Nephron progenitor cell (in vitro differentiated cells): ENCODE results near the gene HCN2.

Experiments used
- DNase-seq: peaks from one replicate; pipeline ENCODE4 v3.0.0; 2021
- H3K27ac Mint-ChIP-seq: 2 replicates; pipeline ENCODE4 v1.8.0; 2021; ENCODE audit warnings: mild to moderate bottlenecking, moderate library complexity, mixed read lengths
- H3K27me3 Mint-ChIP-seq: 2 replicates; pipeline ENCODE4 v1.8.0; 2021; ENCODE audit warnings: mild to moderate bottlenecking, low read depth, mixed read lengths; ENCODE audit not compliant: poor library complexity
- H3K36me3 Mint-ChIP-seq: 2 replicates; pipeline ENCODE4 v1.8.0; 2021; ENCODE audit warnings: low read depth, mixed read lengths
- H3K4me1 Mint-ChIP-seq: 2 replicates; pipeline ENCODE4 v1.8.0; 2021; ENCODE audit warnings: mixed read lengths
- H3K4me3 Mint-ChIP-seq: 2 replicates; pipeline ENCODE4 v1.8.0; 2021; ENCODE audit warnings: mild to moderate bottlenecking, moderate library complexity, mixed read lengths
- H3K9me3 Mint-ChIP-seq: 2 replicates; pipeline ENCODE4 v1.8.0; 2021; ENCODE audit warnings: mild to moderate bottlenecking, moderate library complexity, mixed read lengths
- CTCF ChIP-seq: fragments of 200-600 bp; sonication (generic); IDR thresholded peaks from 2 replicates; pipeline ENCODE4 v1.5.0; 2021; ENCODE audit warnings: antibody characterized with exemption

HCN2 gene

DNA sequence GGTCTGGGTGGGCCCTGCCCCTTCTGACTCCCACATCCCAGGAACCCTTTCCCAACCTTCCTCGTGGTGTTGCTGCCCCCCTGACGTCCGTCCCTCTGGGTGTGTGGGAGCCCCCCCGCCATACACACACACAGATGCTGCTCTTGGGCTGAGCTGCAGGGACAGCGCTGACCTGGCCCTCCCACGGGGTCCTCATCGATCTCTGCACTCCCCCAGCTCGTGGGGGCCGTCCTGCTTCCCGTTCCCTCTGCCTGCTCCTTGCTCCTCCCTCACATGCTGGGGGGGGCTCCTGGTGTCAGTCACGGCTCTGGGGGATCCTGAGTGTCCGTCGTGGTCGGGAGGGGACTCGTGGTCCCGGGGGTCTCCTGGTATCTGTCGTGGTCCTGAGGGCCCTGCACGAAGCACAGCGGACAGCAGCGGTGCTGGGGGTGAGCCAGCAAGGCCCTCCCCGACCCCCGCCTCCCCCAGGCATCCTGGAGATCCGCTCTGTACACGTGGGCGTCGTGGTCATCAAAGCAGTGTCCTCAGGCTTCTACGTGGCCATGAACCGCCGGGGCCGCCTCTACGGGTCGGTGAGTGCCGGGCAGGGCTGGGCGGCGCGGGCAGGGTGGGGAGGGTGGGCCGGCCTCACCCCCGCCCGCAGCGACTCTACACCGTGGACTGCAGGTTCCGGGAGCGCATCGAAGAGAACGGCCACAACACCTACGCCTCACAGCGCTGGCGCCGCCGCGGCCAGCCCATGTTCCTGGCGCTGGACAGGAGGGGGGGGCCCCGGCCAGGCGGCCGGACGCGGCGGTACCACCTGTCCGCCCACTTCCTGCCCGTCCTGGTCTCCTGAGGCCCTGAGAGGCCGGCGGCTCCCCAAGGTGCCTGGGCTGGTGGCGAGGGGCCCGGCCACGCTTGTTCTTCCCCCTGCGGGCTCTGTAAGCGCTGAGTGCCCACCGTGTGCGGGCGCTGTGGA lies 53.4 kb downstream of the HCN2 start:
- Mint-ChIP-seq H3K36me3 (peaks cover 10% of the 10 kb centered on the region), H3K4me3 (no peak overlapping the region), H3K9me3 (no peaks in the 10 kb centered on the region), H3K27me3 (peaks cover 15% of the 10 kb centered on the region), H3K27ac (no peak overlapping the region), H3K4me1 (peaks cover 5% of the 10 kb centered on the region)
- no peak for DNase-seq
- no peak for TF ChIP-seq CTCF

GRCh38 chr19:643736-644135 lies 54.1 kb downstream of the HCN2 start:
- no peak for DNase-seq
- no peaks in the 10 kb centered on the region for H3K9me3 Mint-ChIP-seq
- H3K27ac Mint-ChIP-seq = no peak overlapping the region
- no peak overlapping the region for H3K4me3 Mint-ChIP-seq
- no peak for TF ChIP-seq CTCF
- H3K27me3 Mint-ChIP-seq = peaks cover 9% of the 10 kb centered on the region
- H3K4me1 Mint-ChIP-seq = peaks cover 5% of the 10 kb centered on the region
- H3K36me3 Mint-ChIP-seq = peaks cover 10% of the 10 kb centered on the region

DNA sequence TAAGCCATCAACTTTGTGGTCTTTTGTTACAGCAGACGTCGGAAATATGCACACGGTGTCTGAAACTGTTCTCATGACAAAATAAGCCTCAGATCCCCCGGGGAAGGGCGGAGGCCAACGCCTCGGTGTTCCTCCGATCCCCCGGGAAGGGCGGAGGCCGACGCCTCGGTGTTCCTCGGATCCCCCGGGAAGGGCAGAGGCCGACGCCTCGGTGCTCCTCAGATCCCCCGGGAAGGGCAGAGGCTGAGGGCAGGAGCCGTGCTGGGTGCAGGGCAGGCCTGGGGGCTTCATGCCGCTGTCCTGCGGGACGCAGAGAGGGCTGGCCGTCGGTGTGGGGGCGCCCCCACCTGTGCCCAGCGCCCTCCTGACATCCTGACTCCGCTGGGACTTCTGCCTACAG lies 54.7 kb downstream of the HCN2 start:
- H3K4me1 Mint-ChIP-seq = peaks cover 2% of the 10 kb centered on the region
- peaks cover 10% of the 10 kb centered on the region for H3K36me3 Mint-ChIP-seq
- no peak for TF ChIP-seq CTCF
- H3K27me3 Mint-ChIP-seq = peaks cover 2% of the 10 kb centered on the region
- no peak for DNase-seq
- H3K4me3 Mint-ChIP-seq = no peak overlapping the region
- no peak overlapping the region for H3K27ac Mint-ChIP-seq
- H3K9me3 Mint-ChIP-seq = no peaks in the 10 kb centered on the region

- DNase-seq = no peak
- no peak for TF ChIP-seq CTCF
- no peak overlapping the region for H3K4me3 Mint-ChIP-seq
- H3K27me3 Mint-ChIP-seq = no peaks in the 10 kb centered on the region
- peaks cover 10% of the 10 kb centered on the region for H3K36me3 Mint-ChIP-seq
- H3K4me1 Mint-ChIP-seq = no peaks in the 10 kb centered on the region
- H3K27ac Mint-ChIP-seq = no peak overlapping the region
- H3K9me3 Mint-ChIP-seq = no peaks in the 10 kb centered on the region
Observed at GRCh38 chr19:644789-645188, 55.1 kb downstream of the HCN2 start.

DNA sequence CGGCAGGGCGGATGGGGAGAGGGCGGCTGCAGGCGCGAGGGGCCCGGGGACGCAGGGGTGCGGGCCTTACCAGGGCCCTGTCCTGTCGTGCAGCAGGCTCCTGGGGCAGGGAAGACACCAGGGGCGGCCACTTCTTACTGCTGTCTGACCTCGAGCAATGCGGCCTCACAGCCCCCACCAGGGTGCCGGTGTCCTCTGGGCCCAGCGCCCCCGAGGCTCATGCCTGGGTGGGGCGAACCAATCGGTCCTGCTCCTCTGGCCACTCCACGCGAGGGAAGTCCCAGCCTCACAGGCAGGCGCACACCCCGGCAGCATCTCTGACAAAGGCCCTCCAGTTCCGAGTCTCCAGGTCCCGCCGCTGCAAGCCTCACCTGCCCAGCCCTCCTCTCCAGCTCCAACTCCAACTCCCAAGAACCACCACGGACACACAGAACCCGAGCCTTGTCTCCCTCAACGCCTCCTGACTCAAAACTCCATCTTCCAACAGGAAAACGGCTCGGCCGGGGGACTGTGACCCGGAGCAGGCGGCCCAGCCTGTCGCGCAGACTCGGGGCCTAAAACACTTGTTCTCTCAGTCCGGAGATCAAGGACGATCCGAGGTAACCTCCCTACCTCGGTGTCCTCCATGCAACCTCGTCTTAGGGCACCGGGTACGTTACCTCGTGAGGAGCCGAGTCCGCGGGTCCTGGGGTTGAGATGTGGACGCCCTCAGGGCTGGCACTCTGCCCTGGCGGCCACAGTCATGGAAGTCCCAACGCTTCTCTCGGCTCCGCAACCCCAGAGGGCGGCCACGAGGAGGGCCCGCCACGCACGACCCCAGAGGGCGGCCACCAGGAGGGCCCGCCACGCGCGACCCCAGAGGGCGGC lies 56.5 kb downstream of the HCN2 start:
- H3K27ac Mint-ChIP-seq = peak overlapping the region; percentile 92
- H3K4me3 Mint-ChIP-seq = no peak overlapping the region
- DNase-seq = no peak
- H3K4me1 Mint-ChIP-seq = no peaks in the 10 kb centered on the region
- H3K27me3 Mint-ChIP-seq = no peaks in the 10 kb centered on the region
- H3K9me3 Mint-ChIP-seq = no peaks in the 10 kb centered on the region
- H3K36me3 Mint-ChIP-seq = peaks cover 10% of the 10 kb centered on the region
- TF ChIP-seq CTCF = no peak
